Skeletal muscle tissue (tissue), 4 donors: Measurements from ENCODE around the gene CYP1B1. TPM values are rescaled to one million over a fixed set of nuclear protein-coding genes. Genes with fewer than 3 reads are reported as not detected.
"Not testable (repeated sequence)": the region's sequence is repeated elsewhere in the genome, so short reads cannot be mapped to it uniquely, and the experiment has no call there.

ENCODE experiments used
- H3K27ac ChIP-seq: one replicate; pipeline ENCODE4 v1.7.0; 2013; ENCODE audit warnings: mild to moderate bottlenecking, low read depth, low read length, inconsistent platforms
- H3K27me3 ChIP-seq, 3 donors: one replicate each; pipeline ENCODE4 v1.7.0; 2013; ENCODE audit warnings: low read length in 3 of 3; ENCODE audit not compliant: control insufficient read depth in 3 of 3, insufficient read depth in 3 of 3
- H3K36me3 ChIP-seq, 3 donors: one replicate each; pipeline ENCODE4 v1.7.0; 2013; ENCODE audit warnings: low read length in 3 of 3; ENCODE audit not compliant: control insufficient read depth in 3 of 3, insufficient read depth in 3 of 3
- H3K4me1 ChIP-seq, 3 donors: one replicate each; pipeline ENCODE4 v1.7.0; 2013; ENCODE audit warnings: low read length in 3 of 3, mild to moderate bottlenecking in 3 of 3; ENCODE audit not compliant: control insufficient read depth in 3 of 3, insufficient read depth in 3 of 3
- H3K4me3 ChIP-seq, 3 donors: one replicate each; pipeline ENCODE4 v1.7.0; 2013; ENCODE audit warnings: low read length in 3 of 3
- H3K9ac ChIP-seq, 3 donors: one replicate each; pipeline ENCODE4 v1.7.0; 2013; ENCODE audit warnings: low read length in 3 of 3, mild to moderate bottlenecking in 3 of 3, moderate library complexity in 2 of 3, low read depth in 1 of 3
- H3K9me3 ChIP-seq, 3 donors: one replicate each; pipeline ENCODE4 v1.7.0; 2013; ENCODE audit warnings: low read length in 3 of 3; ENCODE audit not compliant: control insufficient read depth in 3 of 3
- total RNA-seq: library from RNA; depleted of rRNA; stranded (reverse); fragments of >200 nt; gene quantifications from one replicate; pipeline ENCODE4 v1.2.3, GENCODE V29; 2014
- donor health status: Osteomylitis.

CYP1B1 gene
- total RNA-seq, 1 donor from 2014 or later, result 4.7 TPM

DNA sequence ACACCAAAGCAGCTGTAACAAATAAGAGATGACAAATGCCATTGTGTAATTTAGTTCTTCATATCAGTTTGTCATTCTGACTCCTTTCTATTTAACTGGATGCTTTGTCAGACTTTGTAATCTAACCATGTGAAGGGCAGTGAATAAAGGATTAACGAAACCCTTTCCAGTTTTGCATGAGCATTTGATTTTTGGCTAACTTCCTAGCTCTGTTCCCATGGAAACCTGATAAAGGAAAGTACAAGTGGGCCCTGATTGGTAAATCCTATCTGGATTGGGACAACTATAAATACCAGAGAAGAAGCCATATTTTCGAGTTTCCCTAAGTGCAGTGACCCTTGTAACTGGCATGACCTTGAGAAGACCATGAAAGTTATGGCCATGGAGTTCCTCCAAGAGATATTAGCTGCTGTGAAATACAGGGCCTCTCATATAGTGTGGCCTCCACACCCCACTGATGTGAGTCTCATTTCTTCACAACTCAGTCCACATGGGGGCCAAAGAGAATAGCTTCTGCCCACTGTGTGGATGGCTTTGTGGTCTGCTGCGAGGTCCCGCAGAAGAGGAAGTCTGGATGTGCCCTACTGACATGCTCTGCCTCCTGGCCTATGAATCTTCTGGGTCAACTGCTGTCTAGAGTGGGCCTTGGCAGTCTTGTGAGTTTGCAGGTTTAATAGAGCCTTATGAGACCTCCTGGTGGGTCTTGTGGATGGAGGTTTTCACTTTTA is 38.2 kb upstream of the CYP1B1 start:
- H3K27ac ChIP-seq, result no peak overlapping the region
- no peak overlapping the region for H3K9ac ChIP-seq
- no peaks in the 10 kb centered on the region for H3K9me3 ChIP-seq
- H3K4me1 ChIP-seq, result peaks cover 0 to 7% (median 0%) of the 10 kb centered on the region in 3 donors
- H3K36me3 ChIP-seq, result no peaks in the 10 kb centered on the region
- no peak overlapping the region for H3K4me3 ChIP-seq
- no peaks in the 10 kb centered on the region for H3K27me3 ChIP-seq

- Histone ChIP-seq H3K36me3 (no peaks in the 10 kb centered on the region), H3K9ac (no peak overlapping the region), H3K27me3 (no peaks in the 10 kb centered on the region), H3K9me3 (no peaks in the 10 kb centered on the region), H3K4me1 (peaks cover 0 to 7% (median 0%) of the 10 kb centered on the region in 3 donors), H3K4me3 (no peak overlapping the region), H3K27ac (no peak overlapping the region)
These were observed 37.1 kb upstream of the CYP1B1 start for GRCh38 chr2:38113051-38113450.

GRCh38 chr2:38111350-38111749 is 35.4 kb upstream of the CYP1B1 start:
- not testable (repeated sequence) for H3K9me3 ChIP-seq, H3K36me3 ChIP-seq

GRCh38 chr2:38109732-38110181 is 33.8 kb upstream of the CYP1B1 start:
- Histone ChIP-seq H3K36me3 (no peaks in the 10 kb centered on the region), H3K4me3 (no peak overlapping the region), H3K27ac (no peak overlapping the region), H3K27me3 (no peaks in the 10 kb centered on the region), H3K9ac (no peak overlapping the region), H3K4me1 (peaks cover 0 to 7% (median 5%) of the 10 kb centered on the region in 3 donors), H3K9me3 (no peaks in the 10 kb centered on the region)

More at GRCh38 chr2:38111350-38111749, 35.4 kb upstream of the CYP1B1 start:
- not testable (repeated sequence) for H3K27ac ChIP-seq, H3K4me1 ChIP-seq, H3K9ac ChIP-seq, H3K4me3 ChIP-seq, H3K27me3 ChIP-seq

DNA sequence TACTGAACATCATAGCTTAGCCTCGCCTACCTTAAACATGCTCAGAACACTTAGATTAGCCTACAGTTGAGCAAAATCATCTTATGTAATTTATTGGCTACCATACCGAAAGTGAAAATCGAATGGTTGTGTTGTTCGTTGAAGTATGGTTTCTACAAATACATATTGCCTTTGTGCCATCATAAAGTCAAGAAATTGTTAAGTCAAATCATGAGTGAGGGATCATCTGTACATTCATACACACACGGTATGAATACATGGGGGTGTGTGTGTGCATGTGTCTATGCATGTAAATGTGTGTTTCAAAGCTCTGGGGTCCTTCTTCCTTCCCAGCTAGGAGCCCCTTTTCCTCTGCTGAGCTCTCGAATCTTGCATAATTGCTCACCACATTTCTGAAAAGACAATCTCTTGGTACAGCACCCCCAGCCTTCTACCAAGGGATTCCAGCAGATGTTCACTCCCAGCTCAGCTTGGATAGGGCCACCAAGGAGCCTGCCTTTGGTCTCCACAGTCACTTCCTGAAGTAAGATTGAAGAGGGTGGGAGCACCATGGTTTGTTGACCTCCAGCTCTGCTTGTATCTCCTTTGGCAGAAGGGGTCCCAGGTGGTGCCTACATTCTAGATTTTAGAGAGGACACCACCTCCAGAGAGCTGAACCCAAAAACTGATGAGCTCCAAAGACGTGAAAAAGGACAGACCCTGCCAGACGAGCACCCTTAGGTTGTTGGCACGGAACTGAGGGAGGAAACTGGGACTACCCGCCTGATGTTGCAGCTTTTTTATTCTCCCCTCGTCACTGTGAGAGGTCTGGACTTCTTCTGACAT is 33.2 kb upstream of the CYP1B1 start:
- Histone ChIP-seq H3K27ac (no peak overlapping the region), H3K27me3 (no peaks in the 10 kb centered on the region), H3K9ac (no peak overlapping the region), H3K4me3 (no peak overlapping the region), H3K4me1 (peaks cover 0 to 7% (median 5%) of the 10 kb centered on the region in 3 donors), H3K9me3 (no peaks in the 10 kb centered on the region), H3K36me3 (no peaks in the 10 kb centered on the region)

GRCh38 chr2:38107738-38108410 is 31.9 kb upstream of the CYP1B1 start:
- Histone ChIP-seq H3K27me3 (no peaks in the 10 kb centered on the region), H3K27ac (no peak overlapping the region), H3K4me3 (no peak overlapping the region)

GRCh38 chr2:38106405-38107094 is 30.6 kb upstream of the CYP1B1 start:
- Histone ChIP-seq H3K36me3 (no peaks in the 10 kb centered on the region), H3K9me3 (no peaks in the 10 kb centered on the region), H3K27me3 (no peaks in the 10 kb centered on the region), H3K4me1 (peaks cover 0 to 7% (median 5%) of the 10 kb centered on the region in 3 donors), H3K9ac (no peak overlapping the region), H3K4me3 (no peak overlapping the region), H3K27ac (peak overlapping the region; percentile 71)

More at GRCh38 chr2:38107738-38108410, 31.9 kb upstream of the CYP1B1 start:
- Histone ChIP-seq H3K4me1 (peaks cover 0 to 7% (median 5%) of the 10 kb centered on the region in 3 donors), H3K9me3 (no peaks in the 10 kb centered on the region), H3K36me3 (no peaks in the 10 kb centered on the region), H3K9ac (no peak overlapping the region)

DNA sequence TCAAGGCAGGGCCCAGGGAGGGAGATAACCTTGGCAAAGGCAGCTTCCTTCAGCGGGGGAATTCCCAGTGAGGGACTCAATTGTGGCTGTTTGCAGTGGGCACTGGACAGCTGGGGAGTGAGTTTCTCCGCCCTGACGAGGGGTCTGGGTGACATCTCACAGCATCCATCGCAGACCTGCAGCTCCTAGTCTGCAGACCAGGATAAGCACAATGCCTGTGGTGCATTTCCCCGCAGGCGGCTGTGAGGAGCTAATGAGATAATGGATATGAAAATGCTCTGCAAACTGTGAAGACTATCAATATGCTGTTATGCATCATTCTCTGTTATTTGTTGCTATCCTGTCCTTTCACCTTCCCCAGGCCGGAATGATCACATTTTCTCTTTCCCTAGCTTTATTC is 30.0 kb upstream of the CYP1B1 start:
- Histone ChIP-seq H3K36me3 (no peaks in the 10 kb centered on the region), H3K9me3 (no peaks in the 10 kb centered on the region), H3K27ac (no peak overlapping the region)

DNA sequence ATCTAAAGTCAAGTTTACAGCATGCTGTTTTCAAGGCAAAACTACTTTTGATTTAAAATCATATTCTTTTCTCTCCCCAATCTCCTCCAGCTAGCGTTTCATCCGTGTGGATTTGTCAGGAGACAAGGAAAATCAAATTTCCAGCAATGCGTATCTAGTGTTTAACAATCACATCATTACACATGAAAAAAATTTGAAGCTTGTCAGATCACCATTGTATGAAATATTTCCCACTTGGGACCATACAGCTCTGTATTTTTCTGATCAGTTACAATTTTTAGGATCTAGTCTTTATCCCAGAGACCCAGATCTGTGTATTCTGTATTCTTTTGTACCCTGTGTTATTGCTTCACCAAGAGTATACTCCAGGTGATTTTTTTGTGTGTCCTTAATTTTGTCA is 28.6 kb upstream of the CYP1B1 start:
- H3K9ac ChIP-seq, result no peak overlapping the region
- H3K36me3 ChIP-seq, result no peaks in the 10 kb centered on the region
- H3K4me3 ChIP-seq, result no peak overlapping the region
- H3K9me3 ChIP-seq, result no peaks in the 10 kb centered on the region
- H3K27ac ChIP-seq, result no peak overlapping the region
- peaks cover 0 to 4% (median 0%) of the 10 kb centered on the region in 3 donors for H3K27me3 ChIP-seq
- peaks cover 0 to 7% (median 5%) of the 10 kb centered on the region in 3 donors for H3K4me1 ChIP-seq

More for the DNA sequence above, 30.0 kb upstream of the CYP1B1 start:
- Histone ChIP-seq H3K27me3 (peaks cover 0 to 4% (median 0%) of the 10 kb centered on the region in 3 donors), H3K9ac (no peak overlapping the region), H3K4me3 (no peak overlapping the region), H3K4me1 (peaks cover 0 to 7% (median 5%) of the 10 kb centered on the region in 3 donors)
